Right lobe of liver (tissue), 4 donors: ENCODE data around the gene OR52E5.

ENCODE experiments used
- CTCF ChIP-seq, 4 donors: fragments of 200-600 bp in 3 of 4; fragments of 450-650 bp in 1 of 4; IDR thresholded peaks; one replicate each; pipeline versions ENCODE4 v1.5.1 to v1.8.0; 2016 to 2022; ENCODE audit warnings: antibody characterized with exemption in 4 of 4, mild to moderate bottlenecking in 2 of 4
- POLR2A ChIP-seq: fragments of 450-650 bp; IDR thresholded peaks from one replicate; pipeline ENCODE4 v1.6.1; 2017; ENCODE audit warnings: antibody characterized with exemption, mild to moderate bottlenecking
- donor health status: DM: no; HTN: no; CAD: no.
- donor health status: DM: no; HTN: no; CAD: no.
- donor health status: DM: no; HTN: yes; CAD: no.

GRCh38 chr11:5881756-5882155 is 11.3 kb upstream of the OR52E5 start:
- TF ChIP-seq CTCF (IDR thresholded peaks at IDR 0.05) (no peak), POLR2A (no peak)
